PC-9 (cell line): ENCODE measurements around the gene HSPA12A.

Experiments used
- CTCF ChIP-seq: fragments of 200-600 bp; sonication (generic); conservative IDR thresholded peaks from 2 replicates; pipeline ENCODE4 v1.6.1; 2017; ENCODE audit warnings: mixed run types, antibody characterized with exemption, mild to moderate bottlenecking, moderate library complexity
- EZH2 ChIP-seq: fragments of 200-600 bp; sonication (generic); IDR thresholded peaks from 2 replicates; pipeline ENCODE4 v1.8.0; 2017; ENCODE audit warnings: antibody characterized with exemption, low read depth

GRCh38 chr10:116744885-116745284, 2.5 kb upstream of the HSPA12A start:
- TF ChIP-seq CTCF, result no peak
- no peak for TF ChIP-seq EZH2
